ENCODE results near the gene ERC2. TPM values are rescaled to one million over a fixed set of nuclear protein-coding genes. Genes with fewer than 3 reads are reported as not detected.

The ERC2 gene
- polyA plus RNA-seq, 2 of the 4 experiments (the other 2 are of a cell fraction) = 0.16 TPM; not detected in 1

GRCh38 chr3:56189536-56189935 is 278.7 kb downstream of the ERC2 start (continued):
- TF ChIP-seq CHD4 (IDR thresholded peaks at IDR 0.05; ENCODE audit: borderline replicate concordance) (no peak), CBX2 (IDR thresholded peaks at IDR 0.05; ENCODE audit: borderline replicate concordance, low read depth) (no peak), MYC (IDR thresholded peaks at IDR 0.05; ENCODE audit: borderline replicate concordance, low read length) (no peak), CTCF (IDR thresholded peaks at IDR 0.05) (no peak), RNF2 (IDR thresholded peaks at IDR 0.05; ENCODE audit: borderline replicate concordance, low read depth) (no peak), SMC3 (IDR thresholded peaks at IDR 0.05) (no peak)

GRCh38 chr3:56188201-56188600 is 280.1 kb downstream of the ERC2 start:
- H3K4me2 ChIP-seq = no peak overlapping the region
- ATAC-seq (no peak), FAIRE-seq (no peak), DNase-seq (ENCODE audit: low read depth in 1 of 2, low spot score in 1 of 2) (no peak)
- no peak overlapping the region for H3K4me3 ChIP-seq
- no peaks in the 10 kb centered on the region for H3K4me1 ChIP-seq
- ChIA-PET CTCF (interaction anchor here (1.4 kb wide), 1 partner anchor 9 kb away, joined by 3 read pairs; no protein-coding TSS in a partner anchor), POLR2A (no interaction called here)
- no peak overlapping the region for H3K27ac ChIP-seq
- WGBS (ENCODE audit: missing lambda C conversion rate) = 7% methylated on average over 3 of the region's 9 CpGs
- TF ChIP-seq TFCP2L1 (CRISPR knock-in tag; IDR thresholded peaks at IDR 0.05) (no peak), MAZ (IDR thresholded peaks at IDR 0.05; ENCODE audit: borderline replicate concordance, low read depth, low read length) (no peak), RFX5 (IDR thresholded peaks at IDR 0.05) (no peak), HDAC2 (IDR thresholded peaks at IDR 0.05) (no peak), MYC (IDR thresholded peaks at IDR 0.05; ENCODE audit: borderline replicate concordance, low read length) (no peak), CTCF (IDR thresholded peaks at IDR 0.05) (no peak), CHD2 (IDR thresholded peaks at IDR 0.05; ENCODE audit: low read length, partially characterized antibody) (no peak), HES2 (IDR thresholded peaks at IDR 0.05) (no peak), CHD4 (IDR thresholded peaks at IDR 0.05; ENCODE audit: borderline replicate concordance) (no peak), FOSB (CRISPR knock-in tag; IDR thresholded peaks at IDR 0.05) (no peak), RCOR1 (IDR thresholded peaks at IDR 0.05; ENCODE audit: low read depth, low read length) (no peak), PBX3 (IDR thresholded peaks at IDR 0.05) (no peak), EHMT2 (IDR thresholded peaks at IDR 0.05; ENCODE audit: low read depth) (no peak), E2F6 (IDR thresholded peaks at IDR 0.05; ENCODE audit: borderline replicate concordance, low read depth) (no peak), CEBPB (IDR thresholded peaks at IDR 0.05) (no peak), HMGXB4 (CRISPR knock-in tag; IDR thresholded peaks at IDR 0.05; ENCODE audit: borderline replicate concordance) (no peak), FOSL2 (IDR thresholded peaks at IDR 0.05) (no peak), FOSL2 (CRISPR knock-in tag; IDR thresholded peaks at IDR 0.05) (no peak), PHF8 (IDR thresholded peaks at IDR 0.05; ENCODE audit: borderline replicate concordance, low read depth) (no peak)
- no peaks in the 10 kb centered on the region for H3K9me3 ChIP-seq
